CD4-positive, alpha-beta T cell treated with Interleukin-17A for 1 hour (primary cell): ENCODE results near the gene TEX50.
"Not testable (repeated sequence)": the region's sequence is repeated elsewhere in the genome, so short reads cannot be mapped to it uniquely, and the experiment has no call there.

Source experiments
- DNase-seq: peaks from one replicate; pipeline ENCODE4 v3.0.0-alpha.2; 2020

TEX50 gene

GRCh38 chr1:173663159-173663558 lies 28.0 kb downstream of the TEX50 start:
- no peak for DNase-seq

- no peak for DNase-seq
Measured at GRCh38 chr1:173666646-173667045, 31.5 kb downstream of the TEX50 start.

GRCh38 chr1:173669491-173669941 lies 34.4 kb downstream of the TEX50 start, which contains the start of gene ANKRD45:
Gene ANKRD45 (minus strand): TSS chr1:173669851. CDS start chr1:173659418, 10,433 bp downstream.
- DNase-seq, result no peak

- not testable (repeated sequence) for DNase-seq
Measured at GRCh38 chr1:173674496-173674895, 39.4 kb downstream of the TEX50 start.

GRCh38 chr1:173680152-173680551 lies 45.0 kb downstream of the TEX50 start:
- not testable (repeated sequence) for DNase-seq

- DNase-seq, result no peak
Measured at GRCh38 chr1:173682184-173682583, 47.0 kb downstream of the TEX50 start.

- DNase-seq, result not testable (repeated sequence)
Measured at GRCh38 chr1:173683838-173684237, 48.7 kb downstream of the TEX50 start.

GRCh38 chr1:173685121-173685520 lies 50.0 kb downstream of the TEX50 start:
- DNase-seq, result not testable (repeated sequence)
